Stimulated activated CD4-positive, alpha-beta T cell treated with anti-CD3 and anti-CD28 coated beads, Interleukin-4, amount 100 ng/mL, for 4 hours (primary cell): ENCODE results near the gene UNC93A.
A peak's percentile ranks its signal among the peaks of the same experiment; 100 is the strongest.
"Not testable (repeated sequence)": the region's sequence is repeated elsewhere in the genome, so short reads cannot be mapped to it uniquely, and the experiment has no call there.

Source experiments
- DNase-seq, 2 experiments: peaks; one replicate each; pipeline ENCODE4 v3.0.0-alpha.2; 2020

Gene UNC93A

DNA sequence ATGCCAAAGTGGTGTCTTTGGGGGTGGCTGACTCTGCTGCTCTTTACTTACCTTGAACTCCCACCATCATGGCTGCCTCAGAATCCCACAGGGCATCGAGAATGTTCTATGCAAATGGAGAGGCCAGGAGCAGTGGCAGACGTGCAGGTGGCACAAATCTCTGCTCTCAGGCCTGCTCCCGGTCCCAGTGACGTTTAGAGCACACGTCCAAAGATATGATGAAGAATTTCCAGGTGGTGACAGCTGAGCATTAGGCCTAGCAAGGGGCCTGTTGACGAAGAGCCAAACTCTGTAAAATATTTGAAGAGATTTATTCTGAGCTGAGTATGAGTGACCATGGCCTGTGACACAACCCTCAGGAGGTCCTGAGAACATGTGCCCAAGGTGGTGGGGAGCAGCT is 19.0 kb upstream of the UNC93A start:
- DNase-seq = no peak

DNA sequence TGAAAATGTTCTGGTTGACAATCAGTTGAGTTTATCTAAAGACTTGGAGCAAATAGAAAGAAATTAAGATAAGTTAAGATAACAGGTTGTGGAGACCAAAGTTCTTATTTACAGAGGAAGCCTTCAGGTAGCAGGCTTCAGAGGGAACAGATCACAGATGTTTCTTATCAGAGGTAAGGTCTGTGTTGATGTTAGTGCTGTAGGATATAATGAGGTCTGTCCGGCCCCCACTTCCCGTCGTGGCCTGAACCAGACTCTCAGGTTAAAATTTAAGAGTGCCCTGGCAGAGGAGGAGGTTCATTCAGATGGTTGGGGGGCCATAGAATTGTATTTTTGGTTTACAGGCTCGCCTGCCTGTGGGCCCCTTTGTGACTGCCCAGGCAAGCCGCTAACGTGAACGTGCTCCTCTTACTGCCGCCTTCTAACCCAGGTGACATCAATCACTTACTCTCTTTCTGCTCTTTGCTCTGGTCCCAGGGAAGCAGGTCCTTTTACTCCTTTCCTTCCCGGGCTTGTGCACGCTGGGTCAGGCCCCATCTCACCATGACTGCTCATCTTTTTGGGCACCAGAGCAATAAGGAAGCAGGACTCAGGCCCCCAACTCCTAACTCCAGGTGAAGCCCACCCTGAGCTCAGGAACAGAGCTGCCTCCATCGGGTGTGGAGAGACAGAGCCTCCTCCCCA is 18.3 kb upstream of the UNC93A start:
- DNase-seq = no peak

DNA sequence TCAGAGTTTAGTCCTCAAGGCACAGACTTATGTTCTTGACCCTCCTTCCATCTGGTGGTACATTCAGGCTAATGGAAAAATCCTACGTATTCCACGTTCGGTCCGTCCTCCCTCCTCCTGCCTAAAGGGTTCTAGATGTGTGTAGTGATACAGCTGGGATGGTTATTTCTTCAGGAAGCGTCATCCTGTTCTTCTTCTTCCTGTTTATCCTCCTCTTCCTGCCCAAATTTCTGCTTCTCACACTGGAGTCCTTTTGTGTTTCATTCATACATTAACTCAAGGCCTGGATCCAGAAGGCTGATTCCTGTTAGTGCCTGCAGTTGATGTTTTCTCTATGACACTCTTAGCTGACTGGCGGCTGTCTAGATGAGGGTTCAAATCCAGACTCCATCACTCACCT is 16.8 kb upstream of the UNC93A start:
- no peak for DNase-seq

DNA sequence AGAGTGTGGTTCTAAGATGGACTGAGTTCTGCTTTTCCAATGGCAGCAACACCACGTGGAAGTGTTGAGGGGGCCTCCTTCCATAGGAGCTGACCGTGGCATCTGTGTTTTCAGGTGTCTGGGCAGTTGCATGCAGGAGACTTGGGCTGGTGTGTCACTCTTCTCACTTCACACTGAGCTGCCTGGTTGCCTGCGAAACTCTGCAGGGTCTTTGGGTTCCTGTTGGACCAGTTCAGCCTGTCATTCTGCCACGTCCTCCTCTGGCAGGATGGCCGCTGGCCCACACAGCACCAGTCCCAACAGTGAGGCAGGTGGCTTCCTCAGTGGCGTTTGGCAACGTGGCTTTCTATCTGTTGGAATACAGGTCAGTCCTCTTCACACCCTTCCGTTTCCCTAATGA is 16.1 kb upstream of the UNC93A start:
- DNase-seq = no peak

- no peak for DNase-seq
Observed at GRCh38 chr6:167275436-167275835, 15.7 kb upstream of the UNC93A start.

GRCh38 chr6:167276772-167277533 is 14.2 kb upstream of the UNC93A start:
- DNase-seq = no peak

GRCh38 chr6:167278173-167278940 is 12.8 kb upstream of the UNC93A start:
- DNase-seq = not testable (repeated sequence)

DNA sequence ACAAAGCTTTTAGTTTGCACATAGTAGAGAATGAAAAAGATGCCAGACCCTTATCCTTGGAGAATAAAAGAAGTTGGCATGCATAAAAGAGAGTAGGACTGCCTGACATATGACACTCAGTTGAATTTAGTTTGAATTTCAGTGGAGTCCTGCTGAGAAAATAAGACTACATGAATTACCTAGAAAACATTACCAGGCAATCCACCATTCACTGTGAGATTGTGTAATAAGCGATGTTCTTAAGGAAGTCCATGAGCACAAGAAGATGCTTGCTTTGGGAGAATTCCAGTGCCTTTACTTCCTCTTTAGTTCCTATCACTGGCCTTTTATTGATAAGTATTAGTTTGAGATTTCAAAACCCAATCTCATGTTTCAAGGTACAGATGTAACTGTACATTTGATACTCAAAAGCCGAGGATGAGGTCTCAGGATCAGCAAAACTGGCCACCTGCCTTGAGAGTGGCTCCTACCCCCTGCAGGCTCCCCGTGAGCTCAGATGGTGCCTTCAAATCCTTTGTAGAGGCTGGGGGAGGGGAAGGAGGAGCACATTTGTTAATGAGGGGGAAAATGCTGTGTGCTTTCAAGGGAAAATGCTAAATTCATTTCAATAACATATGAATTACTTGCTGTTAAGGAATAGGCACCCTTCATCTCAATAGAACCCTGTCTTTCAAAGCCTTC is 11.2 kb upstream of the UNC93A start:
- no peak for DNase-seq

DNA sequence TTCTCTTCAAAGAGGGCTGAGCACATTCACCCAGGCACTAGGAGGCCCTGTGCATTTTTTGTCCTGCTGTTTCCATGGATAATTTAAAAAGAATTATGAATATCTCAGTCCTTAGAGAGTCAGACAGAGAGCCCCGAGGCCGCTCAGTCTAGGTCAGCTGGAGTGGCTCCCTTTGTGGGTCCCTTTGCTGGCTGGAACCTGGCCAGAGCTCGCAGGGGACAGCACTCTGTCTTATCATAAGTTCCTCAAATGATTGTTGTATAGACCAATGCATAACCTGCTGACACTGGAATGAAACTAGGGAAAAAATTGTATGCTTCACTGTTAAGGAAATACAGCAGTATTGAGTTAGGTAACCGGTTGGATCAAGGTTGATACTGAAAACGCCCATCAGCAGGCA is 10.6 kb upstream of the UNC93A start:
- DNase-seq = not testable (repeated sequence)

- no peak for DNase-seq
Observed at GRCh38 chr6:167282165-167282564, 8.9 kb upstream of the UNC93A start.

DNA sequence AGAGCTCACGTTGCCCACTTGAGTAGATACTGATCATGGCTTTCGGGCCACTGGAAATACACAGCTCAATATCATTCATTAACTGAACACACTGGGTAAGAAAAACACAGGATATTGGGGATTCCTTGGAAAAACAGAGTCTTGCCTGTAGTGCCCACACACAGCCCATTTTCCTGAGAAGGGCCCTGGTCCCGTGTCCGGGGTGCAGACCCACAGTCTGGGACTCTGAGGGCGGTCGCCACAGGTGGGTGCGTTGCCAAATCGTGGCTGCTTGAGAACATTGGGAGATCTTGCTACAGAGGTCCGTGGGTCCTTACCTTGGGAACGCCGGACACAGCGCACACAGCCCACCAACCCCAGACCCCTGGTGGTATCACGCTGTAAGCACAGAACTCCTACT is 6.5 kb upstream of the UNC93A start:
- not testable (repeated sequence) for DNase-seq

DNA sequence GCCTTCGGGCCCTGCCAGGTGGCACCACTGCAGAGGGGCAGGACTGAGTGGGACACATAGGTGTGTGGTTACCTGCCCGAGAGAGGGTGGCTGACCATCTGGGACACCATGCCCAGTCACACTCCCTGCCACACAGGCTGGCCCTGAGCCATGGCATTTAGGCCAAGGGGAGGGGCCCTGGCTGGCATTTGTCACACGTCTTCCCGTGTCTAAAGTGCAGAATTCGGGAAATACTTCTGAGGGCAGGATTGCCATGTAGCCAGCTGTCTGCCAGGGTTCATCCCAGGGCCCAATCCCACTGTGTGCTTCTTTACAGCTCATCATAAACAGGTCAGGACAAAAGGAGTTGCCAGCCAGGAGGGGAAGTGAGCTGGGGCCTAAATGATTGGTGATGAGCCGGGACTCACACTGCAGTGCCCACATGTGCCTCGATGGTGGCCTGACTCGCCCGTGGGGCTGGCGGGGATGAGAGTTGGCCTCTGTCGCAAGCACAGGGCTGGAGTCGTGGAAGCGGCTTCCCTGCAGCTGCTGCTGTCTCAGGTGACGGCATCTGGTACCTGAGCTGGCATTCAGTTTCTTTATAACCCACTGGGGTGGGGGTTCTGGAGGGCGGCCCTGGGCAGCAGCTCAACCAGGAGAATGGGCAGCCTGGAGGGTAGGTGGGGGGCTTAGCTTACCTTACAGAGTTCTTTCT is 5.9 kb upstream of the UNC93A start:
- DNase-seq = no peak

DNA sequence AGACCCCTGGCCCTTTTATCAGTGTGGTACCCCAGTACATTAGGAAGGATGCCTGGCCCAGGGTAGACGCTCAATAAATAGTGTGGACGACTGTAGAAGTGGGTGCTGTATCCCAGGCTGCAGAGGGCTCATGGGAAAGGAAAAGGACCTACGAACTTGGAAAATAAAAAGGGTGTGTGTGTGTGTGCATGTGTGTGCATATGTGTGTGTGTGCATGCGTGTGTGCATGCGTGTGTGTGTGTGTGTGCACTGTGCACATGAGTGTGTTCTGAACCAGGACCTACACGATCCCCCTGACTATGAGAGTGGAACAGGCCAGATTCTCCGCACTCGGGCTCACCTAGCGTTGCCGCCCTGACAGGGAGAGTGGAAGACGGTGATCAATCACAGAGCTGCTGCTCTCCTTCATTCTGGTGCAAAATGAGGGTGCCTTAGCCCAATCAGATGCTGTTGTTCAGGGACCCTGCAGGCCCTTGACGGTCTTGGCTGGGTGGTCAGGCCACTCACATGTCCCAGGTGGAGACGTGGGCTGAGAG is 3.5 kb upstream of the UNC93A start:
- no peak for DNase-seq

- peak in 1 of 2 experiments; percentile 13 for DNase-seq
Observed at GRCh38 chr6:167288591-167289225, 2.4 kb upstream of the UNC93A start.

DNA sequence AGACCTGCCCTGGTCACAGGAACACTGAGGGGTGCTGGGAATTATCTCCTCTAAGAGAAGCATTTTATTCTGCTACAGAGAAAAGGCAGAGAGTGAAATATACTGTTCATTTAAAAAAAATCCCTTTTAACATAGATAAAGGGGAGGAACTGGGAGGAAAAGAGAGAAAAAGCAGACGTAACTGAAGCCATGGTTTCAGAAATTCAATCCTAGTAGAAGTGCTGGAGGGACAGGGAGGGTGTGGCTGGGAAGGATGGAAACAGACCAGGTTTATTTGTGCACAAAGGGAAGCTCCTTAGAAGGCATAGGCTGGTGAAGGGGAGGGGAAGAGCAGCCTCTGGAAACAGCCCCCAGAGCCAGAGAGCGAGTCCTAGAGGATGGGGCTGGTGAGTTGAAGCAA is 1.8 kb upstream of the UNC93A start:
- not testable (repeated sequence) for DNase-seq

DNA sequence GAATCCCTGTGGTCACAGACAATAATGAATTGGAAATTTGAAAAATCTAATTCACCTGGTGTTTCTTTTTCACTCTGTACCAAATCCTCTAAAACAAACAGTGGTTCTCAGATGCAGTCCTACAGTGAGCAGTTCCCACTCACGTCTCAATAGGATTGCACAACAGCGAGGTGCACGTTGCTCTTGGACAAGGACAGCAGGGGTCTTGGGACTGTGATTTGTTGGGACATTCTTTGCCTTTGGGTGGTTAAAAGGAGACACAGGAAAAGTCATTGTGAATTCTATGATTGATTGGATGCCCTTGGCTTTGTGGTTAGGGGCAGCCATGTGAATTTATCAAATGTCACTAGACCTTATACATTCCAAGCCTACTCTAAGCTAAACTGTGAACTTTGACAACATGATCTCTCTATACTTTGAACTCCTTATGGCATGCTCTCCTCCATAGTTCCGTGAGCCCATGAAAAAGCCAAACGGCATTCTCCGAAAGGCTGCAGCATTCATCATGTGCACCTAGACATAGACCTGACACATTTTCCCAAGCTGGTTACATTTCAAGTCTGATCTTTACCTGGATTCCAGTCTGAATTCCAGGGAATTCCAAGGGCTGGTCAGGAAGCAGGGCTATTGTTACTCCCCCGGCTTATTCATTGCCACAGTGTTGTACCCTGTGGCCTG is 647 bp downstream of the UNC93A start:
- no peak for DNase-seq

DNA sequence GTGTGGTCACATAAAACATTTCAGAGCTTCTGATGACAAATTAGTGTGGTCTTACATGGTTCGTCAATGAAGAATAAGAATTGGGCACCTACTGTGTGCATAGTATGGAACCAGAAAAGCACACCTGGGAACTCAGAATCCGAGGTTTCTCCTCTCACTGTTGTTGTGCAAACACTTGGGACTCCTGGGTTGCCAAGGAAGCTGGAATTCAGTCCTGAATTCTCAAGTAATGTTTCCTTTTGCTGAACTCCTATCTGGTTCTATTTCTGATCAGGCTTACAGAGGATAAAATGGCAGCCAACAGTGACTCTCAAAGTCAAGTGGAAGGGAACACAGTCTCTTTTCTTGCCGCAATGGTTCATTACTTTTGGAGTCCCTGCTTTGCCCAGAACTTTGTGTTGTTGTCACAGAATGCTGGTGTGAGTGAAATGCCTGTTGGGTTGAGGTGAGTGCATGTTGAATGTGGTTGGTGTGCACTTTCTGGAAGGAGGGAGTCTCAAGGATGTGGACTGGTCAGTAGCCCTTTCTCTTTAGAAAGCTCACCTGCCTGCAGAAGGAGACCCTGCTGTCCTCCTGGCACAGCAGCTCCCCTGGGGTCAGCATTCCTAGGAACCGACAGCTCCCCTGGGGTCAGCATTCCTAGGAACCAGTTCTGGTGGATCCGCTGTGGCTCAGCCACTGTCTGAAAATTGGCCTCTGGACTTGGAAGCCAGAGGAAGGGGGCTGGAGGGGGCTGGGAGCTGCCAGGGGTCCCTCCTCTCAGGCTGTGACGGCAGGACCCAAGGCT is 1.4 kb downstream of the UNC93A start:
- DNase-seq = no peak

GRCh38 chr6:167293088-167293589 is 2.0 kb downstream of the UNC93A start:
- DNase-seq = no peak

DNA sequence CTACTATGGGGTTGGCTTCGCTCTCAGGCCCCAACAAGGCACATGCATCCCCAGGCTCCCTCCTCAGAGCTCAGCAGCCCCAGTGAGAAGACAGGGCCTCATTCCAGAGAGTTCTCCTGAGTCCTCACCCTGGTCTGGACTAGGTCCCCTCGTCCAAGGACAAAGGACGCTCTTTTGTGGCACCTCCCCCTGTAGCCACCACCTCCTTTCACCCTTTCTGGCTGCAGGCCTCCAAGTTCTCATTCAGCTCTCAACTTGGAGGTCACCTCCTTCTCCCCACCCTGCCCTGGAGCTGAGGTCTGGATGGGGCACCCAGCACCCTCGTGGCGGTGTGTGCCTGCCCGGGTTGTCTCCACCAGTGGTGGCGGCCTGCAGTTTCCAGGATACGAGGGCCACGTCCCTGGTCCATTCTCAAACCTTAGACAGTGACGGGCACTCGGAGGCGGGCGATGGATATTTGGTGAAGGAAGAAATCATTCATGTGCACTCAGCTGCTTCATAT is 2.5 kb downstream of the UNC93A start:
- DNase-seq = no peak

DNA sequence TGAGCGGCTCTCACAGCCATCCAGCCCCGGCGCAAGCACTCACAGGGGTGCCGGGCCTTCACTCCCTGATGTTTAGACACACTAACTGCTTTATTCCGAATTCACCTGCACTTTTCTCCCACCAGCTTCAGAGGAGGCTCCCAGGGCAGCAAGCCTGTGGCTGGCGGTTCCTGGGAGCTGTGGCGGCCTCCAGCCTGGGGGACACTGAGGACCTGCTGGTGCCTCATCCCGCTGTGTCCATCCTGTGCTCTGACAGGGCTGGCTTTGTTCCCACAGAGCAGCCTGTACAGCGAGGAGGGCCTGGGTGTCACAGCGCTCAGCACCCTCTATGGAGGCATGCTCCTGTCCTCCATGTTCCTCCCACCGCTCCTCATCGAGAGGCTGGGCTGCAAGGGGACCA is 3.1 kb downstream of the UNC93A start:
- DNase-seq = no peak
